GM21367 (cell line): ENCODE measurements around the gene ZDHHC12.

Experiments used
- ATAC-seq: cut with Tn5 transposase; IDR thresholded peaks from one replicate; pipeline ENCODE4 v1.9.1; 2021; ENCODE audit not compliant: unreplicated experiment

ZDHHC12 gene

GRCh38 chr9:128688501-128689292, 35.2 kb downstream of the ZDHHC12 start, which contains the start of gene SET:
TSS of gene SET (plus strand) at chr9:128689222. CDS start at chr9:128689583, 361 bp downstream.
- peak; percentile 52 for ATAC-seq

GRCh38 chr9:128687453-128687852, 36.5 kb downstream of the ZDHHC12 start:
- ATAC-seq, result no peak

GRCh38 chr9:128685636-128686489, 38.1 kb downstream of the ZDHHC12 start:
- ATAC-seq, result no peak

- ATAC-seq, result peak; percentile 24
These were observed 39.4 kb downstream of the ZDHHC12 start for GRCh38 chr9:128684325-128685199.

GRCh38 chr9:128684065-128684324, 39.9 kb downstream of the ZDHHC12 start:
- ATAC-seq, result peak; percentile 2

- no peak for ATAC-seq
These were observed 40.4 kb downstream of the ZDHHC12 start for GRCh38 chr9:128683340-128684064.

GRCh38 chr9:128677794-128678193, 46.1 kb downstream of the ZDHHC12 start:
- ATAC-seq, result no peak

- no peak for ATAC-seq
These were observed 48.5 kb downstream of the ZDHHC12 start for GRCh38 chr9:128675382-128675781.
